Stimulated activated CD4-positive, alpha-beta T cell treated with anti-CD3 and anti-CD28 coated beads, Interleukin-4, amount 100 ng/mL, for 4 hours (primary cell): ENCODE data around the gene NUDT8.
"Not testable (repeated sequence)": the region's sequence is repeated elsewhere in the genome, so short reads cannot be mapped to it uniquely, and the experiment has no call there.

Source experiments
- DNase-seq, 2 experiments: peaks; one replicate each; pipeline ENCODE4 v3.0.0-alpha.2; 2020

NUDT8 gene

GRCh38 chr11:67659651-67660165 is 30.0 kb upstream of the NUDT8 start:
- DNase-seq = not testable (repeated sequence)

- DNase-seq = no peak
These were observed 27.6 kb upstream of the NUDT8 start for GRCh38 chr11:67657300-67657699.

- no peak for DNase-seq
These were observed 26.7 kb upstream of the NUDT8 start for GRCh38 chr11:67656278-67656922.

- no peak for DNase-seq
These were observed 24.5 kb upstream of the NUDT8 start for GRCh38 chr11:67654225-67654624.

GRCh38 chr11:67652965-67653845 is 23.5 kb upstream of the NUDT8 start:
- DNase-seq = no peak

GRCh38 chr11:67651976-67652781 is 22.4 kb upstream of the NUDT8 start:
- DNase-seq = no peak

GRCh38 chr11:67649634-67650510 is 20.1 kb upstream of the NUDT8 start:
- no peak for DNase-seq

GRCh38 chr11:67648796-67649613 is 19.3 kb upstream of the NUDT8 start:
- no peak for DNase-seq

- DNase-seq = peak; percentile 30 to 42
These were observed 18.5 kb upstream of the NUDT8 start for GRCh38 chr11:67648140-67648795.

- no peak for DNase-seq
These were observed 17.7 kb upstream of the NUDT8 start for GRCh38 chr11:67647471-67647870.

GRCh38 chr11:67646535-67647336 is 17.0 kb upstream of the NUDT8 start:
- DNase-seq = no peak

- DNase-seq = no peak
These were observed 16.1 kb upstream of the NUDT8 start for GRCh38 chr11:67645521-67646461.

GRCh38 chr11:67644472-67645418 is 15.0 kb upstream of the NUDT8 start:
- DNase-seq = no peak

GRCh38 chr11:67644042-67644441 is 14.3 kb upstream of the NUDT8 start:
- DNase-seq = no peak

- no peak for DNase-seq
These were observed 12.7 kb upstream of the NUDT8 start for GRCh38 chr11:67642173-67643120.
